HG03469 (cell line): ENCODE measurements around the gene STPG1.

Experiments
- ATAC-seq: cut with Tn5 transposase; IDR thresholded peaks from one replicate; pipeline ENCODE4 v1.9.1; 2021; ENCODE audit warnings: mild to moderate bottlenecking, moderate library complexity, moderate number of reproducible peaks; ENCODE audit not compliant: unreplicated experiment

The STPG1 gene

GRCh38 chr1:24427545-24427862, 13.9 kb upstream of the STPG1 start:
- ATAC-seq, result no peak

- no peak for ATAC-seq
Observed at GRCh38 chr1:24426744-24427544, 13.4 kb upstream of the STPG1 start.

- ATAC-seq, result no peak
Observed at GRCh38 chr1:24425922-24426321, 12.3 kb upstream of the STPG1 start.

GRCh38 chr1:24425441-24425840, 11.9 kb upstream of the STPG1 start:
- ATAC-seq, result no peak

- ATAC-seq, result no peak
Observed at GRCh38 chr1:24424990-24425389, 11.4 kb upstream of the STPG1 start.

- no peak for ATAC-seq
Observed at GRCh38 chr1:24424207-24424606, 10.6 kb upstream of the STPG1 start.

- no peak for ATAC-seq
Observed at GRCh38 chr1:24421502-24421901, 7.9 kb upstream of the STPG1 start.

GRCh38 chr1:24420547-24420946, 7.0 kb upstream of the STPG1 start:
- no peak for ATAC-seq

GRCh38 chr1:24418898-24419628, 5.5 kb upstream of the STPG1 start:
- ATAC-seq, result no peak

- no peak for ATAC-seq
Observed at GRCh38 chr1:24417681-24418080, 4.1 kb upstream of the STPG1 start.

GRCh38 chr1:24416666-24417391, 3.2 kb upstream of the STPG1 start:
- no peak for ATAC-seq

- no peak for ATAC-seq
Observed at GRCh38 chr1:24415910-24416665, 2.5 kb upstream of the STPG1 start.

GRCh38 chr1:24415334-24415909, 1.8 kb upstream of the STPG1 start, which contains the start of gene NIPAL3:
NIPAL3 (plus strand) TSS chr1:24415802; CDS start chr1:24419548, 3,746 bp downstream.
- peak; percentile 81 for ATAC-seq

GRCh38 chr1:24414775-24415333, 1.3 kb upstream of the STPG1 start:
- ATAC-seq, result no peak

- no peak for ATAC-seq
Observed at GRCh38 chr1:24412408-24412807, 1.2 kb downstream of the STPG1 start.

- ATAC-seq, result no peak
Observed at GRCh38 chr1:24411963-24412362, 1.6 kb downstream of the STPG1 start.

- no peak for ATAC-seq
Observed at GRCh38 chr1:24410750-24411149, 2.8 kb downstream of the STPG1 start.

- ATAC-seq, result no peak
Observed at GRCh38 chr1:24409535-24409934, 4.0 kb downstream of the STPG1 start.

GRCh38 chr1:24406788-24407187, 6.8 kb downstream of the STPG1 start:
- no peak for ATAC-seq

- no peak for ATAC-seq
Observed at GRCh38 chr1:24403806-24404205, 9.8 kb downstream of the STPG1 start.
